Neuronal stem cell (in vitro differentiated cells): Measurements from ENCODE around the gene CMSS1.

Source experiments
- DNase-seq: peaks from one replicate; pipeline ENCODE4 v3.0.0-alpha.2; 2013; ENCODE audit warnings: low spot score
- H2AFZ ChIP-seq: one replicate; pipeline ENCODE4 v1.6.1; 2013; ENCODE audit warnings: mild to moderate bottlenecking, low read length, inconsistent platforms
- H2AK5ac ChIP-seq: 2 replicates; pipeline ENCODE4 v1.6.1; 2013; ENCODE audit warnings: low read depth, mild to moderate bottlenecking, inconsistent platforms, low read length, moderate library complexity, mixed read lengths
- H2BK120ac ChIP-seq: 2 replicates; pipeline ENCODE4 v1.6.1; 2013; ENCODE audit warnings: low read depth, mild to moderate bottlenecking, inconsistent platforms, low read length, moderate library complexity, mixed read lengths
- H2BK12ac ChIP-seq: one replicate; pipeline ENCODE4 v1.6.1; 2013; ENCODE audit warnings: low read length, inconsistent platforms
- H2BK15ac ChIP-seq: 2 replicates; pipeline ENCODE4 v1.6.1; 2013; ENCODE audit warnings: mild to moderate bottlenecking, low read length, inconsistent platforms, mixed read lengths
- H2BK5ac ChIP-seq: one replicate; pipeline ENCODE4 v1.6.1; 2013; ENCODE audit warnings: inconsistent platforms, mild to moderate bottlenecking, low read length, moderate library complexity
- H3K14ac ChIP-seq: one replicate; pipeline ENCODE4 v1.6.1; 2013; ENCODE audit warnings: low read length, inconsistent platforms
- H3K18ac ChIP-seq: 2 replicates; pipeline ENCODE4 v1.6.1; 2013; ENCODE audit warnings: low read length, inconsistent platforms
- H3K23ac ChIP-seq: 2 replicates; pipeline ENCODE4 v1.6.1; 2013; ENCODE audit warnings: low read depth, mild to moderate bottlenecking, mixed read lengths, low read length, inconsistent platforms; ENCODE audit not compliant: poor library complexity
- H3K27ac ChIP-seq: replicated peaks from 3 replicates; pipeline ENCODE4 v1.5.1; 2013; ENCODE audit warnings: low read length, inconsistent platforms
- H3K27me3 ChIP-seq, 3 experiments: 2 replicates each; pipeline ENCODE4 v1.6.1; 2013; ENCODE audit warnings: low read length in 3 of 3, mild to moderate bottlenecking in 2 of 3, inconsistent platforms in 1 of 3, low read depth in 1 of 3, mixed read lengths in 1 of 3, moderate library complexity in 1 of 3; ENCODE audit not compliant: control insufficient read depth in 3 of 3, insufficient read depth in 3 of 3
- H3K36me3 ChIP-seq, 2 donors: replicated peaks in 1 of 2; 2 replicates each; pipeline ENCODE4 v1.6.1; 2013; ENCODE audit warnings: low read length in 2 of 2; ENCODE audit not compliant: control insufficient read depth in 2 of 2, insufficient read depth in 2 of 2
- H3K4ac ChIP-seq: 2 replicates; pipeline ENCODE4 v1.6.1; 2013; ENCODE audit warnings: inconsistent platforms, mild to moderate bottlenecking, low read length, moderate library complexity
- H3K4me1 ChIP-seq, 2 donors: 1 replicate in 1 of 2; 2 replicates in 1 of 2; pipeline ENCODE4 v1.6.1; 2013; ENCODE audit warnings: low read length in 2 of 2, low read depth in 1 of 2; ENCODE audit not compliant: control insufficient read depth in 2 of 2, insufficient read depth in 1 of 2
- H3K4me2 ChIP-seq: one replicate; pipeline ENCODE4 v1.6.1; 2013; ENCODE audit warnings: mild to moderate bottlenecking, low read length, inconsistent platforms; ENCODE audit not compliant: insufficient read depth, poor library complexity, severe bottlenecking
- H3K4me3 ChIP-seq, 2 donors: 2 replicates each; pipeline ENCODE4 v1.5.1; 2013; ENCODE audit warnings: low read length in 2 of 2, mild to moderate bottlenecking in 2 of 2, inconsistent platforms in 1 of 2, moderate library complexity in 1 of 2
- H3K79me1 ChIP-seq: one replicate; pipeline ENCODE4 v1.6.1; 2013; ENCODE audit warnings: low read depth, mild to moderate bottlenecking, inconsistent platforms, low read length, moderate library complexity
- H3K9ac ChIP-seq: one replicate; pipeline ENCODE4 v1.6.1; 2013; ENCODE audit warnings: mild to moderate bottlenecking, low read depth, low read length, inconsistent platforms; ENCODE audit not compliant: poor library complexity
- H3K9me3 ChIP-seq, 2 donors: replicated peaks in 1 of 2; 2 replicates each; pipeline versions ENCODE3 to v1.6.1; 2013; ENCODE audit warnings: low read length in 2 of 2, mild to moderate bottlenecking in 2 of 2, inconsistent platforms in 1 of 2, low read depth in 1 of 2, mixed read lengths in 1 of 2, moderate library complexity in 1 of 2; ENCODE audit not compliant: control insufficient read depth in 2 of 2, insufficient read depth in 1 of 2
- H4K8ac ChIP-seq: one replicate; pipeline ENCODE4 v1.6.1; 2013; ENCODE audit warnings: low read depth, mild to moderate bottlenecking, inconsistent platforms, low read length, moderate library complexity
- H4K91ac ChIP-seq: one replicate; pipeline ENCODE4 v1.6.1; 2013; ENCODE audit warnings: low read length, low read depth, mild to moderate bottlenecking, inconsistent platforms; ENCODE audit not compliant: poor library complexity
- WGBS, 2 donors: extraction: QIAGEN DNeasy Blood & Tissue Kit; methylation state at CpG; one replicate each; pipeline ENCODE4 v1.1.7; 2013; ENCODE audit warnings: missing lambda C conversion rate in 2 of 2, mixed read lengths in 1 of 2; ENCODE audit not compliant: insufficient read length in 2 of 2, insufficient replicate concordance in 1 of 2; ENCODE audit errors: extremely low coverage in 2 of 2; 5-methylcytosine and 5-hydroxymethylcytosine counted together

CMSS1 gene

DNA sequence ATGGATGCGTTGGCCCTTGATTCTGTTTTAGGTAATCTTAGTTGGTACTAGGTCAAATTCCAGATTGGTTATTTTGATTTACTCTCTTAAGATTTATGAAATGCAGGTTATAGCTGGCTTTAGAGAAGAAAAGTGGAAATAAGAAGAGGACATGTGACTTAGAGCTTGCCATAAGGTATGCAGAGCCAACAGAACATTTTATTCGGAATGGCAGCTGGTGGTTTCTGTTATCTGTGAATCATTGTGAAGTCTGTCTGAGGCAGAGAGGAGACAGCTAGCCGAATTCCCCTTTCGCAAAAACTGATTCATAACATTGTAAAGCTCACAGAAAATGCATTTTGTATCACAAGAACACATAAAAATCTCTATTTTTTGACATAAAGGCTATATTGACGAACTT, 214.6 kb downstream of the CMSS1 start:
- Histone ChIP-seq H3K9me3 (no peaks in the 10 kb centered on the region), H3K23ac (no peak overlapping the region), H3K9ac (no peak overlapping the region), H2BK15ac (no peak overlapping the region), H3K4me2 (no peak overlapping the region), H3K18ac (no peak overlapping the region), H3K4me1 (peaks cover 3 to 7% of the 10 kb centered on the region in 2 donors), H4K91ac (no peak overlapping the region), H3K27ac (no peak overlapping the region), H3K79me1 (no peaks in the 10 kb centered on the region), H3K36me3 (no peaks in the 10 kb centered on the region), H3K4me3 (no peak overlapping the region), H4K8ac (no peak overlapping the region), H3K27me3 (no peaks in the 10 kb centered on the region), H2AK5ac (no peak overlapping the region), H2BK120ac (no peak overlapping the region), H2AFZ (no peak overlapping the region), H3K14ac (no peak overlapping the region), H2BK12ac (no peak overlapping the region), H3K4ac (no peak overlapping the region), H2BK5ac (no peak overlapping the region)
- DNase-seq: no peak
- no CpG with 5 or more reads among the region's 5 CpGs for WGBS, 2 donors

GRCh38 chr3:100033184-100033583, 215.5 kb downstream of the CMSS1 start:
- Histone ChIP-seq H3K4ac (no peak overlapping the region), H3K4me3 (no peak overlapping the region), H4K8ac (no peak overlapping the region), H2BK5ac (no peak overlapping the region), H3K27me3 (no peaks in the 10 kb centered on the region), H2AK5ac (no peak overlapping the region), H3K36me3 (no peaks in the 10 kb centered on the region), H3K4me2 (no peak overlapping the region), H2AFZ (no peak overlapping the region), H3K23ac (no peak overlapping the region), H2BK15ac (no peak overlapping the region), H3K9me3 (no peaks in the 10 kb centered on the region), H3K9ac (no peak overlapping the region), H3K27ac (no peak overlapping the region), H3K14ac (no peak overlapping the region), H3K18ac (no peak overlapping the region), H2BK12ac (no peak overlapping the region), H3K79me1 (no peaks in the 10 kb centered on the region), H4K91ac (no peak overlapping the region), H3K4me1 (peaks cover 3 to 7% of the 10 kb centered on the region in 2 donors), H2BK120ac (no peak overlapping the region)
- no CpG with 5 or more reads among the region's 1 CpG for WGBS, 2 donors
- no peak for DNase-seq

- Histone ChIP-seq H2BK12ac (no peak overlapping the region), H3K18ac (no peak overlapping the region), H3K36me3 (no peaks in the 10 kb centered on the region), H2AFZ (no peak overlapping the region), H3K4me1 (peaks cover 3 to 7% of the 10 kb centered on the region in 2 donors), H3K14ac (no peak overlapping the region), H2AK5ac (no peak overlapping the region), H3K79me1 (no peaks in the 10 kb centered on the region), H4K91ac (no peak overlapping the region), H4K8ac (no peak overlapping the region), H3K27me3 (no peaks in the 10 kb centered on the region), H3K27ac (no peak overlapping the region), H3K9me3 (no peaks in the 10 kb centered on the region), H3K23ac (no peak overlapping the region), H3K9ac (no peak overlapping the region), H3K4me2 (no peak overlapping the region), H2BK120ac (no peak overlapping the region), H3K4me3 (no peak overlapping the region), H3K4ac (no peak overlapping the region), H2BK15ac (no peak overlapping the region), H2BK5ac (no peak overlapping the region)
- DNase-seq: no peak
- no CpG with 5 or more reads among the region's 3 CpGs for WGBS, 2 donors
Observed at GRCh38 chr3:100033903-100034471, 216.3 kb downstream of the CMSS1 start.

- no peaks in the 10 kb centered on the region for H3K27me3 ChIP-seq
- H3K4ac ChIP-seq: no peak overlapping the region
- H3K36me3 ChIP-seq: no peaks in the 10 kb centered on the region
- no peak overlapping the region for H3K14ac ChIP-seq
- no peak overlapping the region for H4K91ac ChIP-seq
- H3K4me2 ChIP-seq: no peak overlapping the region
- no peak overlapping the region for H3K23ac ChIP-seq
- no peak overlapping the region for H4K8ac ChIP-seq
- no peak for DNase-seq
- H2BK12ac ChIP-seq: no peak overlapping the region
- no peak overlapping the region for H2AFZ ChIP-seq
- H2BK5ac ChIP-seq: no peak overlapping the region
- H2BK120ac ChIP-seq: no peak overlapping the region
- H3K18ac ChIP-seq: no peak overlapping the region
- H2BK15ac ChIP-seq: no peak overlapping the region
- no peaks in the 10 kb centered on the region for H3K79me1 ChIP-seq
- no peak overlapping the region for H3K4me3 ChIP-seq
- no peak overlapping the region for H3K27ac ChIP-seq
- H3K9me3 ChIP-seq: no peaks in the 10 kb centered on the region
- peaks cover 4 to 8% of the 10 kb centered on the region in 2 donors for H3K4me1 ChIP-seq
- no peak overlapping the region for H2AK5ac ChIP-seq
- no peak overlapping the region for H3K9ac ChIP-seq
Observed at GRCh38 chr3:100039075-100039474, 221.4 kb downstream of the CMSS1 start.
